GM12872 (cell line): Measurements from ENCODE around the gene KRT84.

Experiments
- TF ChIP-seq, protein P1 (sequence below): IDR thresholded peaks from 3 replicates; pipeline ENCODE4 v1.5.1; 2011; ENCODE audit warnings: low read depth, mild to moderate bottlenecking, low read length, moderate library complexity; ENCODE audit not compliant: insufficient read depth

KRT84 gene

GRCh38 chr12:52427083-52427482, 41.6 kb upstream of the KRT84 start:
- TF ChIP-seq, protein P1, sequence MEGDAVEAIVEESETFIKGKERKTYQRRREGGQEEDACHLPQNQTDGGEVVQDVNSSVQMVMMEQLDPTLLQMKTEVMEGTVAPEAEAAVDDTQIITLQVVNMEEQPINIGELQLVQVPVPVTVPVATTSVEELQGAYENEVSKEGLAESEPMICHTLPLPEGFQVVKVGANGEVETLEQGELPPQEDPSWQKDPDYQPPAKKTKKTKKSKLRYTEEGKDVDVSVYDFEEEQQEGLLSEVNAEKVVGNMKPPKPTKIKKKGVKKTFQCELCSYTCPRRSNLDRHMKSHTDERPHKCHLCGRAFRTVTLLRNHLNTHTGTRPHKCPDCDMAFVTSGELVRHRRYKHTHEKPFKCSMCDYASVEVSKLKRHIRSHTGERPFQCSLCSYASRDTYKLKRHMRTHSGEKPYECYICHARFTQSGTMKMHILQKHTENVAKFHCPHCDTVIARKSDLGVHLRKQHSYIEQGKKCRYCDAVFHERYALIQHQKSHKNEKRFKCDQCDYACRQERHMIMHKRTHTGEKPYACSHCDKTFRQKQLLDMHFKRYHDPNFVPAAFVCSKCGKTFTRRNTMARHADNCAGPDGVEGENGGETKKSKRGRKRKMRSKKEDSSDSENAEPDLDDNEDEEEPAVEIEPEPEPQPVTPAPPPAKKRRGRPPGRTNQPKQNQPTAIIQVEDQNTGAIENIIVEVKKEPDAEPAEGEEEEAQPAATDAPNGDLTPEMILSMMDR: no peak

GRCh38 chr12:52426034-52426433, 40.6 kb upstream of the KRT84 start:
- TF ChIP-seq, protein P1: no peak

- TF ChIP-seq, protein P1: no peak
These were observed 40.0 kb upstream of the KRT84 start for GRCh38 chr12:52425466-52425865.

DNA sequence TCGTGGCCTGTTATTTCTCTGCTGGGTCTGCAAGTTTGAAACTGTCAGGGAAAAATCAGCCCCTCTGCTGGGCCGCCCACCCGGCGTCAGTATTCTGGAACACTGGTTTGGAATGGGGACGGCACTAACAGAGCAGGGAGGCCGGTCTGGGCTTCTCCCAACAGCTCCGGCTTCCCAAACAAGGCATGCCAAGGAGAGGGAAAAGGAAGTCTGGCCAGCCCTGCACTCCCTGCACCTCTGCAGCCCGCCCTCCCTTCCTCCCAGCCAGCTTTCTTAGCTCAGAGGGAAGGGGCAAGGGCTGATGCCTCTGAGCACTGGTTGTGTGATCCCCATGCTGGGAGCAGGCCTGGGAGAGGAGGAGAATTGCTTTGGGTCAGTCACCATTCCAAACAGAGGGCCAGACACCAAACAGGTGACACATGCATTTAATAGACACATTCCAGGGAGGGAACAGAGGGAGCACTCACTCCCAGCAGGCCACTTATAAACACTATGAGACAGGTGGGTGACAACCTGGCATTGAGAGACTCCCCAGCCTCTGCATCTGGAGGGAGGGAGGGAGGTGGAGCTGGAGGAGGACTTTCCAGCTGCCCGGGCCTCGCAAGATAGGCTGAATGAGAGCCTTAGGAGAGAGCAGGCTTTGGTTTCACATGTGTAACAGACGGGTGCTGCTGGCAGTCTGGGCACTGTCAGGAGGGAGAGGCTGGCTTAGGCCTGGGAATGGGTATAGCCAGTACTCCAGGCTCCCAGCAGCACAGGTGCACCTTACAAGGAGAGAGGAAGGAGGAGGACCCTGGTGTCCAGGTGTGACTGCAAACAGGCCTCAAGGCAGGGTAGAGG, 38.4 kb upstream of the KRT84 start:
- TF ChIP-seq, protein P1: no peak

GRCh38 chr12:52423035-52423434, 37.6 kb upstream of the KRT84 start:
- TF ChIP-seq, protein P1: no peak

DNA sequence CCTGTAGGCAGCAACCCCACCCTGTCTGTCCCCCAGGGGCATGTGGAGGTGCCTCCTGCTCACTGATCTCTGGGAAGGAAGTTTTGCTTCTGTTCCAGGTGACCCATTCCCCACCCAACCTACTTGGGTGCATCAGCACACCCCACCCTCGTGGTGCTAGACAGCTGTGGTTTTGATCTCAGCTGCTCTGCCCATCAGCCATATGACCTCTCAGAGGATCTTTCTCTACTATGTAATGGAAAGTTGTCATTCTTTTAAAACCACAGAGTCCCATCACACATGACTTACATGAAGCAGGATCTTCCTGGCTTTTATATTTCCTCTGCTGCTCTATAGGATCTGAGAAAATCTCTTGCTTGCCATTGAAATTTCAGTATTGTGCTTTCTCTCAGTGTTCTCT, 34.2 kb upstream of the KRT84 start:
- TF ChIP-seq, protein P1: no peak

DNA sequence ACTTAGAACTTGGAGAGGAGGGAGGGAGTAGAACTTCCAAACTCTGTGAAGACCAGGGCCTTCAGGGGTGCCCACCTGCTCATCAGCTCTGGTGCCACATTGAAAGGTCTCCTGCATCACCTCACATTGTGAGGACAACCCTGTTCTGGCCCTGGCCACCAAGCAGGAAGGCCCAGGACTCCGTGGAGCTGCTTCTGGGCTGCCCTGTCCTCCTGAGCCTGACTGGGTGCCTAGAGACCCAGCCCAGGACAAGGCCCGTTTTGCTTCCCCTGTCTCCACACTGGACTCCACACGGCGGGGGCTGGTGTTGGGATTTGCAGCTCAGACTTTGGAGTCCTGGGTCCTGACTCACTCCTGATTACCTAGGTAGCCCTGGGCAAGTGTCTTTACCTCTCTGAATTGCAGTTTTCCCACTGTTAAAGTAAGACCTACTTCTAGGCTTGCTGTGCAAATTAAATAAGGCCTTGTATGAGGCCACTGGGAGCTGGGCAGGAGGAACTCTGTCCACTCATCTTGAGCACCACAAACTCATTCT, 33.2 kb upstream of the KRT84 start:
- TF ChIP-seq, protein P1: no peak
